ENCODE results near the gene CDKAL1.

The CDKAL1 gene

GRCh38 chr6:21277601-21278374 lies 743.5 kb downstream of the CDKAL1 start:
- no peak for DNase-seq

- DNase-seq: no peak
Observed at GRCh38 chr6:21278375-21278745, 744.1 kb downstream of the CDKAL1 start.

GRCh38 chr6:21279619-21280018 lies 745.4 kb downstream of the CDKAL1 start:
- no peak for DNase-seq

- DNase-seq: no peak
Observed at GRCh38 chr6:21281366-21281765, 747.1 kb downstream of the CDKAL1 start.
